HG02973 (cell line): ENCODE measurements around the gene PSMB5.

Experiments
- ATAC-seq: cut with Tn5 transposase; IDR thresholded peaks from one replicate; pipeline ENCODE4 v1.9.1; 2021; ENCODE audit warnings: moderate library complexity; ENCODE audit not compliant: unreplicated experiment

Gene PSMB5

DNA sequence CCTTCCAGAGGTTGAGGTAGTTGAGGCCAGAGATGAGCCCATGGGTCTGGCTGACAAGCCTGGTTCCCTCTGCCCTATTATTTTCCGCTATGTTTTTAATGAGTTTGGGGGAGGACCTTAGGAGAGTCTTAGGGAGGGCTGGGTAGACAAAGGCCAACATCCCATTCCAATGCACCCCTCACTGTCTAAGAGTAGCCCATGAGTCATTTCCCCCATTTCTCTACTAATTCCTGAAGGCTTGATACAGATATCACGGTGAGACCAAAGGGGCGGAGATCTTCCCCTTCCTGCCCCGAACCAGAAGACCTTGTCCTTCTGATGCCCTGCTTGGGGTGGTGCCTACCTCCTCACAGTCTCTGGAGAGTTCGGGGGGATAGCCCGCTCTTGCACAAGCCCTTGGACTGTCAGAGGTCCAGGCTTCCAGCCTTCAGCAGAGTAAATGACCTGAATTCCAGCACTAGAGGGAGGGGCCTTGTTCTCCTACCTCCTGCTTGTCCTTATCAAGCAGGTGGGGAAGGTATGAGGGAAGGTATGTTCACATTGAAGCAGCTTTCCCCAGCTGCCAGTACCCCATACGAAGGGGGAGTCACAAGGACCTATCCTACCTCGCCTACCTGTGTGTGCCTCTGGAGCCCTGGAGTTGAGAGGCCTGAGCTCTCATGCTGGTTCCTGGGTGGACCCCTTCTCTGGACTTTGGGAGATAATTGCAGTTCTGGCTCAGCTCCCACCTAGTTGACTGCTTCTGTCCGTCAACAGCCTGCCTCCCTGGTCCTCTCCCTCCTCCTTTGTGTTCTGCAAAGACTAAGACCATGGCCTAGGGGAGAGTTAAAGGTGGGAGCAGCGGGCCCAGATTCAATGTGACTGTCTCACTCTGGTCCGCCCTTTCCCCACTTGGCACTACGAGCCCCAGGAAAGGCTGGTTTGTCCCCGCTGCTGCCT, 11.0 kb upstream of the PSMB5 start:
- no peak for ATAC-seq

- no peak for ATAC-seq
Measured at GRCh38 chr14:23044840-23045239, 10.1 kb upstream of the PSMB5 start.

GRCh38 chr14:23043754-23044153, 9.1 kb upstream of the PSMB5 start:
- no peak for ATAC-seq

DNA sequence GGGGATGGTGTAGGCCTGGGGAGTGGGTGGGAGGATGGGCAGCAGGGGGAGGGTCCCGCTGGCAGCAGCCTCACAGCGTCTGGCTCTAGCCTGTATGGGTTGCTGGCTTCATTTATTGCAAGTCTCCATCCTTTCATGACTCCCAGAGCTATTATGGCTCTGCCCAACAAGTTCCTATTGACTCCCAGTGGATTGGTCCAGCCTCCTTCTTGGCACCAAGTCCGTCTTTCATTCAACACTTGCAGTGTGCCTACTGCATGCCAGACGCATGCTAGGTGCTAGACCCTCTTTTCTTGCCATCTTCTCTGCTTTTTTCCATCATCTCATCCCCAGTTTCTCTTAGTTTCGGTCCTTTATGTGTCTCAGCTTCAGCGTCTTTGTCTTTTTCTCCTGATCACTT, 8.4 kb upstream of the PSMB5 start:
- ATAC-seq, result no peak

GRCh38 chr14:23042162-23042965, 7.7 kb upstream of the PSMB5 start, which contains the start of gene PSMB11:
Gene PSMB11, plus strand, starts transcription at chr14:23042212. Its CDS starts 14 bp downstream, at chr14:23042226.
- ATAC-seq, result no peak

- no peak for ATAC-seq
Measured at GRCh38 chr14:23041729-23042128, 7.0 kb upstream of the PSMB5 start.

DNA sequence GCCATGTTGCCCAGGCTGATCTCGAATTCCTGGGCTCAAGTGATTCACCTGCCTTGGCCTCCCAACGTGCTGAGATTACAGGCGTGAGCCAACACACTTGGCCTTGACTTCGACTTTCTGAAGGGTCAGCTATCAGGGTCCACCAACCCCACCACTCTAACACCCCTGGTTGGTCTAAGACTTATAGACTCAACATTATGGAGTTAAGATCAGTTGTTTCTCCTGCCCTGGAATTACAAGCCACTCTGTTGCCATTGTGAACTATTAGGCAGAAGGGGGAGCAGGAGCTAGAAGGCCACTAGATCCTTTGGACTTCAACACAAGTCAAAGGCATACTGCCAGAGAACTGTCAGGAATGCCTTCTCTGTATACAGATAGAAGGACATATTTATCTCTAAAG, 5.4 kb upstream of the PSMB5 start:
- no peak for ATAC-seq

GRCh38 chr14:23035303-23036144, 824 bp upstream of the PSMB5 start:
- no peak for ATAC-seq

GRCh38 chr14:23033801-23034497, 751 bp downstream of the PSMB5 start:
- no peak for ATAC-seq

DNA sequence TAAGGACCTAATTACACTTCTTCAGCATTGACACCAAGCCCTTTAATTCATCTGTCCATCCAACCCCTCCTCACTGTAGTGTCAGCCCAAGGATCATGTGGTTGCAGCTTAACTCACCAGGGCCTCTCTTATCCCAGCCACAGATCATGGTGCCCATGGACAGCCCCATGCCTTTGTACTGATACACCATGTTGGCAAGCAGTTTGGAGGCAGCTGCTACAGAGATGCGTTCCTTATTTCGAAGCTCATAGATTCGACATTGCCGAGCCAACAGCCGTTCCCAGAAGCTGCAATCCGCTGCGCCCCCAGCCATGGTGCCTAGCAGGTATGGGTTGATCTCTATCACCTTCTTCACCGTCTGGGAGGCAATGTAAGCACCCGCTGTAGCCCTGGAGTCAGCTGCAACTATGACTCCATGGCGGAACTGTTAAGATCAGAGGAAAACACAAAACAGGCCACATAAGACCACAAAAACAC, 1.4 kb downstream of the PSMB5 start:
- no peak for ATAC-seq

- no peak for ATAC-seq
Measured at GRCh38 chr14:23030936-23031335, 3.8 kb downstream of the PSMB5 start.

GRCh38 chr14:23028799-23029198, 5.9 kb downstream of the PSMB5 start:
- no peak for ATAC-seq

- ATAC-seq, result no peak
Measured at GRCh38 chr14:23025151-23025814, 9.4 kb downstream of the PSMB5 start.

- ATAC-seq, result no peak
Measured at GRCh38 chr14:23024612-23025075, 10.1 kb downstream of the PSMB5 start.

DNA sequence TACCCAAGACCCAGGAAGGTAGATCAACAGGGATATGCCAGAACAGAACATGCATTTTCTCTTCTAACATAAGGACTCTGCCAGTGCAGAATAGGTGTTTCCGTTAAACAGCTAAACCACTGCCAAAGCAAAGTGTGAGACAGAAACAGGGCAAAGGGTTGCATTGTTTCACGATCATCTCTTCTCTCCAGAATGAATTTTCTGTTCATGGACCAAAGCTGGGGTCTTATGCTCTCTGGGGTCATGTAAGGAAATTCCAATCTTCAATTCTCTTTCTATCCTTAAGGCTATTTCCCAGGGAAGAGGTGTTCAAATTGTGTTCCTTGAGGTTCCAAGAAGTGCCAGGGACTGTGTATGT, 10.9 kb downstream of the PSMB5 start:
- no peak for ATAC-seq

- no peak for ATAC-seq
Measured at GRCh38 chr14:23023022-23023794, 11.5 kb downstream of the PSMB5 start.

- no peak for ATAC-seq
Measured at GRCh38 chr14:23021889-23022442, 12.7 kb downstream of the PSMB5 start.

DNA sequence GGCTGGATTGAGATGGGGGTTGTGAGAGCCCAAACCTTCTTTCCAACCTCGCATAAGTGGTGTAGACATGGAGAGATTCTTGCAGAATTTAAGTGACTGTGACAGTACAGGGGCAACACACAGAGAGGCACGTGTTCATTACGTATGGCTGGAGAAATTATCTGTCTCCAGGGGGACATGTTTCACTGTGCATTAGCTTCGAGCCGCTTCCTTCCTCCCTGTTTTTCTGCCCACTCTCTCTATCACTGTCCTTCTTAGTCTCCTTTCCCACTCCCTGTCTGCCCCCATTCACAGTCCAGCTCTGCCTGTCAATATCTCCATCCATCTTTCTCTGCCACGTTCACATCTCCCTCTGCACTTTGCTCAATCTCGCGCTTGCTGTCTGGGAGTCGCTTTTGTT, 13.3 kb downstream of the PSMB5 start:
- no peak for ATAC-seq
